GM12878 (cell line): ENCODE results near the gene ATP12A. TPM values are rescaled to one million over a fixed set of nuclear protein-coding genes. Genes with fewer than 3 reads are reported as not detected.

Experiments used
- ATAC-seq: fragments of 200-7000 bp; cut with Tn5 transposase; 3 replicates; pipeline ENCODE4 v1.9.1; 2020; ENCODE audit warnings: mild to moderate bottlenecking, moderate library complexity
- BruUV-seq: library from RNA; stranded (reverse); fragments of 400-500 nt; replicated peaks from 2 replicates; lab custom pipeline; 2021; lab: Mats Ljungman, UMichigan
- CTCF ChIA-PET: fragments of 300-600 bp; sonication (Branson Sonifier 250); formaldehyde crosslinking; extraction: SDS; loops from one replicate; lab custom pipeline; 2021; ENCODE audit warnings: inconsistent platforms; lab: Yijun Ruan, JAX
- POLR2A ChIA-PET: fragments of 350-600 bp; formaldehyde crosslinking; extraction: SDS; loops from one replicate; lab custom pipeline; 2021; ENCODE audit warnings: inconsistent platforms; lab: Charles Lee
- RAD21 ChIA-PET: fragments of 300-600 bp; sonication (Branson Sonifier 250); formaldehyde crosslinking; loops from one replicate; lab custom pipeline; 2023; ENCODE audit warnings: antibody characterized with exemption; ENCODE audit not compliant: unreplicated experiment; lab: Charles Lee
- SMC1A ChIA-PET: fragments of 300-600 bp; sonication (Branson Sonifier 250); formaldehyde crosslinking; loops from one replicate; lab custom pipeline; 2023; ENCODE audit not compliant: unreplicated experiment, uncharacterized antibody; lab: Charles Lee
- DNase-seq: peaks from one replicate; pipeline ENCODE4 v3.0.0-alpha.2; 2011; ENCODE audit warnings: low read depth, low spot score
- FAIRE-seq: peaks from 3 replicates; lab custom pipeline; 2011; peaks lifted over from hg19 to GRCh38; lab: Jason Lieb, UNC
- H2AFZ ChIP-seq: 2 replicates; pipeline ENCODE4 v1.6.0; 2011; ENCODE audit warnings: low read depth, low read length, control low read depth; ENCODE audit not compliant: control insufficient read depth
- H3K27ac ChIP-seq: 2 replicates; pipeline ENCODE4 v1.5.1; 2011; ENCODE audit warnings: control low read depth; ENCODE audit not compliant: control insufficient read depth, insufficient read depth
- H3K27me3 ChIP-seq, 2 experiments: replicated peaks in 1 of 2; 2 replicates each; pipeline versions ENCODE4 v1.6.0 to v1.6.1; 2011; ENCODE audit warnings: low read length in 1 of 2; ENCODE audit not compliant: control insufficient read depth in 2 of 2, insufficient read depth in 2 of 2
- H3K36me3 ChIP-seq, 2 experiments: 2 replicates each; pipeline ENCODE4 v1.5.1; 2011; ENCODE audit warnings: low read length in 1 of 2; ENCODE audit not compliant: control insufficient read depth in 2 of 2, insufficient read depth in 2 of 2
- H3K4me1 ChIP-seq: 2 replicates; pipeline ENCODE4 v1.6.1; 2011; ENCODE audit warnings: mild to moderate bottlenecking, low read length, moderate library complexity, mixed read lengths; ENCODE audit not compliant: control insufficient read depth, insufficient read depth
- H3K4me2 ChIP-seq: 2 replicates; pipeline ENCODE4 v1.6.0; 2011; ENCODE audit warnings: control low read depth; ENCODE audit not compliant: control insufficient read depth, insufficient read depth
- H3K4me3 ChIP-seq: fragments of 200-600 bp; sonication (generic); 2 replicates; pipeline ENCODE4 v1.5.1; 2016
- H3K79me2 ChIP-seq: 2 replicates; pipeline ENCODE4 v1.6.0; 2011; ENCODE audit warnings: low read length; ENCODE audit not compliant: control insufficient read depth, insufficient read depth
- H3K9ac ChIP-seq: 2 replicates; pipeline ENCODE4 v1.8.0; 2011; ENCODE audit warnings: low read length, control low read depth, mixed read lengths; ENCODE audit not compliant: control insufficient read depth, insufficient read depth
- H3K9me3 ChIP-seq: replicated peaks from 3 replicates; pipeline ENCODE4 v1.5.1; 2011; ENCODE audit warnings: mild to moderate bottlenecking, low read length; ENCODE audit not compliant: control insufficient read depth, insufficient read depth
- H4K20me1 ChIP-seq: 2 replicates; pipeline ENCODE4 v1.6.0; 2011; ENCODE audit not compliant: control insufficient read depth, insufficient read depth
- CBX3 ChIP-seq: fragments of 200-600 bp; sonication (generic); IDR thresholded peaks from 2 replicates; pipeline ENCODE4 v1.6.1; 2016; ENCODE audit warnings: low read depth, borderline replicate concordance
- JUNB ChIP-seq: IDR thresholded peaks from 2 replicates; pipeline ENCODE4 v1.6.1; 2016; ENCODE audit warnings: antibody characterized with exemption, mild to moderate bottlenecking
- NFYB ChIP-seq: IDR thresholded peaks from 2 replicates; pipeline ENCODE4 v1.6.1; 2011; ENCODE audit warnings: low read depth, mild to moderate bottlenecking, low read length, improper control_type of control experiment, moderate library complexity; ENCODE audit not compliant: insufficient read depth
- SPI1 ChIP-seq: IDR thresholded peaks from 2 replicates; pipeline ENCODE4 v1.6.1; 2011; ENCODE audit warnings: low read depth, mild to moderate bottlenecking, low read length, moderate library complexity, borderline replicate concordance; ENCODE audit not compliant: insufficient read depth
- WGBS: methylation state at CpG from one replicate; pipeline ENCODE4 v1.1.6; 2016; ENCODE audit warnings: low lambda C conversion rate; ENCODE audit not compliant: insufficient replicate concordance, insufficient coverage; ENCODE audit errors: missing lambda C conversion rate; 5-methylcytosine and 5-hydroxymethylcytosine counted together
- in situ Hi-C: fragments of 300-500 bp; cut with MboI; formaldehyde crosslinking; loops from 9 replicates; pipeline ENCODE4 v1.14.3; 2018; ENCODE audit warnings: mixed read lengths
- intact Hi-C: fragments of 100-400 bp; cut with micrococcal nuclease; formaldehyde crosslinking; loops from one replicate; pipeline ENCODE4 v1.14.2; 2022; ENCODE audit not compliant: unreplicated experiment
- polyA plus RNA-seq, 11 experiments: library from polyadenylated mRNA; depleted of rRNA in 4 of 11; unstranded in 6 of 11; stranded (reverse) in 5 of 11; fragments of >200 nt; fragmentation: Nextera tagmentation in 4 of 11; fragmentation: Illumina TruSeq in 1 of 11; extraction: Ambion mirVana in 4 of 11; extraction: Trizol in 1 of 11; gene quantifications; 1 replicate in 1 of 11; 2 replicates in 10 of 11; pipeline versions ENCODE4 v1.2.1 to v1.2.3, GENCODE V29; 2011 to 2016; ENCODE audit warnings: inconsistent platforms in 2 of 11, missing spikeins in 2 of 11, low read depth in 1 of 11
- total RNA-seq, 4 experiments: library from RNA; depleted of rRNA in 3 of 4; stranded (reverse); fragments of >200 nt in 3 of 4; fragmentation: Illumina TruSeq in 1 of 4; extraction: Trizol in 1 of 4; gene quantifications; 2 replicates each; pipeline versions ENCODE4 v1.2.1 to v1.2.3, GENCODE V29; 2013 to 2021

Gene ATP12A
- total and polyA plus RNA-seq, 10 of the 15 experiments (the other 5 are each of a cell fraction or from before 2014, with no cell fraction given) = 0.02 to 0.08 (median 0.04) TPM; not detected in 6

DNA sequence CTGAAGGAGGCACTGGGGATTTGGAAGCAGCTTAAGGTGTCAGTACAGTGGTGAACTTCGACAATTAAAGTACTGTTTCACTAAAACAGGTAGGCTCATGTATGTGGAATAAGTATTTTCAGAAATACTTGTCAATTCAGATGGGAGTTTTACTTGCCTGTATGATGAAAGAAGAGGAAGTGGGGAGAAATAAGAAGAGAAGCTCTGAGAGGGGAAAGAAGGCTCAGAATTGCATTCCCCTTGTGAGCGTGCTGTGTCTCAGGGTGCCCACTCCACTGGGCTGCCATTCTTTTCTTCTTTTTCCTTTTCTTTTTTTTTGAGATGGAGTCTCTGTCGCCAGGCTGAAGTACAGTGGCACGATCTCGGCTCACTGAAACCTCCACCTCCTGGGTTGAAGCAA lies 45.2 kb downstream of the ATP12A start:
- RAD21 ChIA-PET = no interaction called here
- TF ChIP-seq NFYB (no peak), SPI1 (peak; percentile 60), CBX3 (no peak), JUNB (no peak)
- 16% methylated on average over 4 of the region's 5 CpGs for WGBS
- CTCF ChIA-PET = interaction anchor here (0.8 to 4.0 kb wide), 3 partner anchors 32 to 54 kb away, joined by 3 to 43 read pairs (median 6); partner anchors contain the start of gene ATP12A
- no TSS peak for BruUV-seq
- Histone ChIP-seq H3K79me2 (no peaks in the 10 kb centered on the region), H2AFZ (no peak overlapping the region), H3K27ac (no peak overlapping the region), H3K9me3 (no peaks in the 10 kb centered on the region), H4K20me1 (no peaks in the 10 kb centered on the region), H3K9ac (no peak overlapping the region), H3K27me3 (peaks cover 0 to 3% of the 10 kb centered on the region in 2 experiments; a peak in 1 of 4 replicates), H3K36me3 (no peaks in the 10 kb centered on the region), H3K4me2 (no peak overlapping the region), H3K4me1 (peaks cover 4% of the 10 kb centered on the region; the same call in 1 of the 2 replicates), H3K4me3 (no peak overlapping the region)
- SMC1A ChIA-PET = interaction anchor here (1.4 kb wide), 1 partner anchor 13 kb away, joined by 4 read pairs; no protein-coding TSS in a partner anchor
- intact Hi-C loops (no loop called here), in situ Hi-C loops (loop anchor here (5.0 kb wide), 1 partner anchor 148 kb away; no protein-coding TSS in a partner anchor)
- no peak for ATAC-seq
- POLR2A ChIA-PET = no interaction called here
- no peak for FAIRE-seq
- no peak for DNase-seq
